HepG2 (cell line): ENCODE measurements around the gene MAML1. TPM values are rescaled to one million over a fixed set of nuclear protein-coding genes. Genes with fewer than 3 reads are reported as not detected.

Experiments
- ARID2 ChIP-seq: sonication (generic); formaldehyde crosslinking; IDR thresholded peaks from 2 replicates; pipeline ENCODE4 v1.8.1; 2022; ENCODE audit warnings: mild to moderate bottlenecking, missing genetic modification reagents, borderline replicate concordance
- HNF4G ChIP-seq, 2 experiments: sonication (generic) in 1 of 2; formaldehyde crosslinking in 1 of 2; IDR thresholded peaks; 2 replicates each; pipeline versions ENCODE4 v1.4.0 to v1.6.1; 2011 to 2020; ENCODE audit warnings: borderline replicate concordance in 2 of 2, low read depth in 2 of 2, mild to moderate bottlenecking in 2 of 2, low read length in 1 of 2, missing genetic modification reagents in 1 of 2, moderate library complexity in 1 of 2
- KLF13 ChIP-seq: sonication (generic); formaldehyde crosslinking; IDR thresholded peaks from 2 replicates; pipeline ENCODE4 v1.4.0; 2020; ENCODE audit warnings: mild to moderate bottlenecking, missing genetic modification reagents
- MEIS1 ChIP-seq: sonication (generic); formaldehyde crosslinking; IDR thresholded peaks from 2 replicates; pipeline ENCODE4 v1.9.0; 2021; ENCODE audit warnings: mild to moderate bottlenecking, missing genetic modification reagents, moderate library complexity, borderline replicate concordance
- MTF1 ChIP-seq: sonication (generic); formaldehyde crosslinking; IDR thresholded peaks from 2 replicates; pipeline ENCODE4 v1.5.0; 2020; ENCODE audit warnings: missing genetic modification reagents
- MTF2 ChIP-seq: sonication (generic); formaldehyde crosslinking; IDR thresholded peaks from 2 replicates; pipeline ENCODE4 v1.5.0; 2020; ENCODE audit warnings: missing genetic modification reagents, borderline replicate concordance
- MXD4 ChIP-seq: IDR thresholded peaks from 2 replicates; pipeline ENCODE4 v1.6.1; 2016; ENCODE audit warnings: mild to moderate bottlenecking, missing biosample characterization, missing genetic modification reagents
- PBX2 ChIP-seq: IDR thresholded peaks from 2 replicates; pipeline ENCODE4 v1.6.1; 2016; ENCODE audit warnings: control low read depth
- PLRG1 ChIP-seq: fragments of 450-650 bp; conservative IDR thresholded peaks from 2 replicates; pipeline ENCODE4 v1.6.1; 2016
- STAT6 ChIP-seq: sonication (generic); formaldehyde crosslinking; IDR thresholded peaks from 2 replicates; pipeline ENCODE4 v1.4.0; 2020; ENCODE audit warnings: missing genetic modification reagents, mild to moderate bottlenecking, borderline replicate concordance
- TBP ChIP-seq: sonication (generic); formaldehyde crosslinking; IDR thresholded peaks from 2 replicates; pipeline ENCODE4 v1.5.0; 2020; ENCODE audit warnings: missing genetic modification reagents
- YEATS4 ChIP-seq: sonication (generic); formaldehyde crosslinking; IDR thresholded peaks from 2 replicates; pipeline ENCODE4 v1.4.0; 2020; ENCODE audit warnings: missing genetic modification reagents, borderline replicate concordance
- ZEB1 ChIP-seq: IDR thresholded peaks from 2 replicates; pipeline ENCODE4 v1.6.1; 2012; ENCODE audit warnings: mild to moderate bottlenecking, low read depth, inconsistent platforms; ENCODE audit not compliant: insufficient replicate concordance
- ZFAT ChIP-seq: sonication (generic); formaldehyde crosslinking; conservative IDR thresholded peaks from 2 replicates; pipeline ENCODE4 v1.8.1; 2023; ENCODE audit warnings: missing genetic modification reagents, inconsistent platforms
- ZMYM3 ChIP-seq: sonication (generic); formaldehyde crosslinking; IDR thresholded peaks from 2 replicates; pipeline ENCODE4 v1.5.1; 2020; ENCODE audit warnings: mild to moderate bottlenecking, missing genetic modification reagents
- ZNF142 ChIP-seq: sonication (generic); formaldehyde crosslinking; IDR thresholded peaks from 2 replicates; pipeline ENCODE4 v1.4.0; 2020; ENCODE audit warnings: missing genetic modification reagents
- ZNF235 ChIP-seq: sonication (generic); formaldehyde crosslinking; IDR thresholded peaks from 2 replicates; pipeline ENCODE4 v1.8.1; 2023; ENCODE audit warnings: mild to moderate bottlenecking, missing genetic modification reagents, borderline replicate concordance
- ZNF3 ChIP-seq: IDR thresholded peaks from 2 replicates; pipeline ENCODE4 v1.7.0; 2017; ENCODE audit warnings: inconsistent platforms
- ZNF333 ChIP-seq: sonication (generic); formaldehyde crosslinking; IDR thresholded peaks from 2 replicates; pipeline ENCODE4 v1.4.0; 2020; ENCODE audit warnings: mild to moderate bottlenecking, missing genetic modification reagents, borderline replicate concordance
- ZNF382 ChIP-seq: sonication (generic); formaldehyde crosslinking; IDR thresholded peaks from 2 replicates; pipeline ENCODE4 v1.5.0; 2020; ENCODE audit warnings: missing genetic modification reagents, mild to moderate bottlenecking, borderline replicate concordance
- ZNF709 ChIP-seq: sonication (generic); formaldehyde crosslinking; IDR thresholded peaks from 2 replicates; pipeline ENCODE4 v1.5.0; 2020; ENCODE audit warnings: mild to moderate bottlenecking, missing genetic modification reagents
- polyA plus RNA-seq, 8 experiments: library from polyadenylated mRNA; depleted of rRNA in 3 of 8; stranded (reverse) in 7 of 8; unstranded in 1 of 8; fragments of >200 nt; fragmentation: Illumina TruSeq in 4 of 8; extraction: Trizol in 4 of 8; gene quantifications; 2 replicates each; pipeline versions ENCODE4 v1.2.1 to v1.2.3, GENCODE V29; 2011 to 2016; ENCODE audit warnings: low read depth in 4 of 8, missing spikeins in 1 of 8, mixed read lengths in 1 of 8; ENCODE audit not compliant: insufficient read depth in 1 of 8
- total RNA-seq, 5 experiments: library from RNA; depleted of rRNA; stranded (reverse); fragments of >200 nt; fragmentation: Illumina TruSeq; extraction: Trizol; gene quantifications; 2 replicates each; pipeline ENCODE4 v1.2.3, GENCODE V29; 2016; ENCODE audit warnings: low read depth in 1 of 5

The MAML1 gene
- total and polyA plus RNA-seq, 2 of the 13 experiments (the other 11 are each of a cell fraction or from before 2014, with no cell fraction given) = 10.0 to 10.8 TPM

- TF ChIP-seq KLF13 (CRISPR knock-in tag) (no peak), MTF2 (no peak; the same call in 1 of the 2 replicates), ZNF709 (no peak; the same call in 1 of the 2 replicates), HNF4G (IDR thresholded peaks at IDR 0.05; ENCODE audit: borderline replicate concordance, low read depth, low read length) (peak; percentile 75; the same call in 1 of the 2 replicates), HNF4G (CRISPR knock-in tag; IDR thresholded peaks at IDR 0.05; ENCODE audit: borderline replicate concordance, low read depth) (no peak), STAT6 (CRISPR knock-in tag) (no peak), YEATS4 (CRISPR knock-in tag) (peak; percentile 91), MXD4 (CRISPR knock-in tag) (peak; percentile 27; the same call in 1 of the 2 replicates), ZEB1 (no peak), ZNF235 (CRISPR knock-in tag) (0 out of 2 replicates have a peak, but pooled peaks have one; percentile 20), ZMYM3 (CRISPR knock-in tag) (peak; percentile 76), MTF1 (CRISPR knock-in tag) (no peak), ZNF3 (no peak), PBX2 (no peak), MEIS1 (CRISPR knock-in tag) (peak; percentile 58; the same call in 1 of the 2 replicates), ZNF142 (CRISPR knock-in tag) (no peak), ARID2 (CRISPR knock-in tag) (no peak), ZNF382 (CRISPR knock-in tag) (no peak), PLRG1 (no peak), ZNF333 (CRISPR knock-in tag) (no peak), ZFAT (CRISPR knock-in tag) (no peak), TBP (CRISPR knock-in tag) (no peak)
Measured at GRCh38 chr5:179818746-179819295, 86.2 kb downstream of the MAML1 start (continued).
